Activated T-helper 2 cell treated with anti-CD3 and anti-CD28 coated beads, Interferon-gamma antibody, Interleukin-2, Interleukin-4, amounts not matched to agents 10 μg/mL and 5 μg/mL and 100 μg/mL, durations not matched to agents 14 hours and 24 hours and 36 hours (primary cell): Measurements from ENCODE around the gene CBL. TPM values are rescaled to one million over a fixed set of nuclear protein-coding genes. Genes with fewer than 3 reads are reported as not detected.
"Not testable (repeated sequence)": the region's sequence is repeated elsewhere in the genome, so short reads cannot be mapped to it uniquely, and the experiment has no call there.

ENCODE experiments used
- DNase-seq: peaks from one replicate; pipeline ENCODE4 v3.0.0; 2021; ENCODE audit warnings: low spot score
- H3K27ac Mint-ChIP-seq: one replicate; pipeline ENCODE4 v1.8.0; 2021; ENCODE audit warnings: mixed read lengths
- H3K27me3 Mint-ChIP-seq: one replicate; pipeline ENCODE4 v1.8.0; 2021; ENCODE audit warnings: low read depth, mixed read lengths
- H3K36me3 Mint-ChIP-seq: one replicate; pipeline ENCODE4 v1.8.0; 2021; ENCODE audit warnings: low read depth, mixed read lengths
- H3K4me1 Mint-ChIP-seq: one replicate; pipeline ENCODE4 v1.8.0; 2021; ENCODE audit warnings: low read depth, mixed read lengths
- H3K4me3 Mint-ChIP-seq: one replicate; pipeline ENCODE4 v1.8.0; 2021; ENCODE audit warnings: low read depth, mild to moderate bottlenecking, moderate library complexity, mixed read lengths
- H3K9me3 Mint-ChIP-seq: one replicate; pipeline ENCODE4 v1.8.0; 2021; ENCODE audit warnings: mixed read lengths
- intact Hi-C: fragments of 100-400 bp; cut with micrococcal nuclease; formaldehyde crosslinking; loops from one replicate; pipeline ENCODE4 v1.15.1; 2023
- total RNA-seq: library from RNA; stranded (reverse); gene quantifications from 2 replicates; pipeline ENCODE4 v1.2.3, GENCODE V29; 2022

The CBL gene
- total RNA-seq, 1 donor from 2014 or later, result 38.6 TPM

DNA sequence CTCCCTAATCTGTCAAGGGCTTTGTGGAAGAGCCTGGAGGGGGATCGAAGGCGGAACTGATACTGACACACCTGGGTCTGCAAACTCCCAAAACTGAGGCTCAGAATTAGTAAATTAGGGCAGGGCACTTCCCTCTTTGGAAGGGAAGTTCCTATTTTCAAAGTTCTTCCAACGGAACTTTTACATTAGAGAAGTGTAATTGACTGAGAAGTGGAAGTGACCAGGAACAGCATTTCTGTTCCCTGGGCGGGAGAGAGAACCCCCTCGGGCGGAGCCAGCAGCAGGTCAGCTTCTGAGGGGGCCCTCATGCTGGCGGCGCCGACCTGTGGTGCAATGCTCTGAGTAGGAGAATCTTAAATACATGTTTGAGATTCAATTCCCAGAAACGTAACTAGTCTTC, 1.1 kb upstream of the CBL start:
- no peaks in the 10 kb centered on the region for H3K9me3 Mint-ChIP-seq
- DNase-seq, result no peak
- H3K4me1 Mint-ChIP-seq, result peaks cover 22% of the 10 kb centered on the region
- peak overlapping the region; percentile 84 for H3K4me3 Mint-ChIP-seq
- H3K27me3 Mint-ChIP-seq, result peaks cover 2% of the 10 kb centered on the region
- peaks cover 7% of the 10 kb centered on the region for H3K36me3 Mint-ChIP-seq
- H3K27ac Mint-ChIP-seq, result peak overlapping the region; percentile 94
- intact Hi-C loops, result loop anchor here (1.0 to 5.0 kb wide), 2 partner anchors 79 to 117 kb away; no protein-coding TSS in a partner anchor

DNA sequence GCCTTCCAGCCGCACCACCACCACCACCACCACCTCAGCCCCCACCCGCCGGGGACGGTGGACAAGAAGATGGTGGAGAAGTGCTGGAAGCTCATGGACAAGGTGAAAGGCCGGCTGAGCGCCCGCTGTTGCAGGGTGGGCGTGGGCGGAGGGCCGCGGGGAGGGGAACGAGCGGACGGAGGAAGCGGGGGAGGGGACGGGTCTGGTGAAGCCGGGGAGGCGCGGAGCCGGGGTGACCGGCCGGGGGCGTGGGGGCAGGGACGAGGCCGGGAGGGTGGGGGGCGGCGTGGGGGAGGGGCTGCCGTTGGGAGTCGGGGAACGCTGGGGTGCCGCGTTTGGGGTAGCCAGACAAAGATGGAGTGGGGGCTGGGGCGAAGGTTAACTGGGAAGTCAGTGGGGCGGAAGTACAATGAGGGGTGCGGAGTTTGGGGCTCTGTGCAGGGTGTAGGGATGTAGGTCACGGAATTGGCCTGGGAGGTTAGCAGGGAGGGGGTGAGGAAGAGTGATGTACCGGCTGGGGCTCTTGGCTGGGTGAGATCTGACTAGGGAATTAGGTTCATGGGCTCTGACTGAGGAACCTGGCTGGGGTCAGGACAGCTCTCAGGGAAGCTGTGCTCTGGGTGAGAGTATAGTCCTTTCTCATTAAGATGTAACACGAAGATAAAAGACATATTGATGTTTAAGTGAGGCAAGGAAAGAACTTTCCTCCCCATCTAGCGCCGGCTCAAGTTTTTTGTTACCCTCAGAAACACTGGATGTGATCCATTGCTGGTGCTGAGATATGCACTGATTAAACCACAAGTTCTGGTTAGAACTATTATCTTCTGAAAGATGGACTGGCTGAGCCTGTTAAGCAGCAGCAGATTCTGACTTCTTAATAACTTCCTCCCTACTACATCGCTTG, 624 bp downstream of the CBL start:
- Mint-ChIP-seq H3K9me3 (no peaks in the 10 kb centered on the region), H3K27ac (peak overlapping the region; percentile 87), H3K27me3 (no peaks in the 10 kb centered on the region), H3K4me3 (peak overlapping the region; percentile 93), H3K36me3 (peaks cover 7% of the 10 kb centered on the region), H3K4me1 (peaks cover 22% of the 10 kb centered on the region)
- intact Hi-C loops, result loop anchor here (1.0 to 5.0 kb wide), 7 partner anchors 12 to 188 kb away; partner anchors contain the start of genes RPS25 and TRAPPC4
- peak; percentile 43 for DNase-seq

- Mint-ChIP-seq H3K36me3 (peaks cover 7% of the 10 kb centered on the region), H3K9me3 (no peaks in the 10 kb centered on the region), H3K4me3 (peak overlapping the region; percentile 93), H3K27me3 (no peaks in the 10 kb centered on the region), H3K4me1 (peaks cover 22% of the 10 kb centered on the region), H3K27ac (peak overlapping the region; percentile 87)
- no peak for DNase-seq
- intact Hi-C loops, result loop anchor here (1.0 to 5.0 kb wide), 6 partner anchors 11 to 189 kb away; partner anchors contain the start of genes RPS25 and TRAPPC4
Measured at GRCh38 chr11:119207415-119207960, 1.3 kb downstream of the CBL start.

DNA sequence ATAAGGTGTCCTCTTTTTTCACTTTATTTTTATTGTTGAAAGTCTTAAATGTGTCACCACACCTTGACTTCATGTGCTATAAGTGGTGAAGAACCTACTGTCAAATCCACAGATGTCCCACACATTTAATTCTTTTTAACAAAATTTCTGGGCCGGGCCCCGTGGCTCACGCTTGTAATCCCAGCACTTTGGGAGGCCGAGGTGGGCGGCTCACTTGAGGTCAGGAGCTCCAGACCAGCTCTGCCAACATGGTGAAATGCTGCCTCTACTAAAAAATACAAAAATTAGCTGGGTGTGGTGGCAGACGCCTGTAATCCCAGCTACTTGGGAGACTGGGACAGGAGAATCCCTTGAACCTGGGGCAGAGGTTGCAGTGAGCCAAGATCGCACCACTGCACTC, 3.0 kb downstream of the CBL start:
- Mint-ChIP-seq H3K27ac (no peak overlapping the region), H3K36me3 (peaks cover 10% of the 10 kb centered on the region), H3K9me3 (no peaks in the 10 kb centered on the region), H3K4me3 (no peak overlapping the region), H3K4me1 (peaks cover 25% of the 10 kb centered on the region), H3K27me3 (no peaks in the 10 kb centered on the region)
- no peak for DNase-seq
- intact Hi-C loops, result loop anchor here (5.0 kb wide), 1 partner anchor 113 kb away; no protein-coding TSS in a partner anchor

DNA sequence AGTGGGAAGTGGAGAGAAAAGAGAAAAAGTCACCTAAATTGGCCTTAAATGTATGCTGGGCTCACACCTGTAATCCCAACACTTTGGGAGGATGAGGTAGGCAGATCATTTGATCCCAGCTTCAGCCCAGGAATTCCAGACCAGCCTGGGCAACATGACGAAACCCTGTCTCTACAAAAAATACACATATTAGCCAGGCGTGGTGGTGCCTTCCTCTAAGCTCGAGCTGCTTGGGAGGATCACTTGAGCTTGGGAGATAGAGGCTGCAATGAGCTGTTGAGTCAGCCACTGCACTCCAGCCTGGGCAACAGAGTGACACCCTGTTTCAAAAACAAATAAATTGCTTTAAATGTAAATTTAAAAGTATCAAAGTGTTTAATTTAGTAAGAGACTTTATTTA, 3.9 kb downstream of the CBL start:
- peaks cover 17% of the 10 kb centered on the region for H3K36me3 Mint-ChIP-seq
- no peak for DNase-seq
- H3K27me3 Mint-ChIP-seq, result no peaks in the 10 kb centered on the region
- no peaks in the 10 kb centered on the region for H3K9me3 Mint-ChIP-seq
- H3K27ac Mint-ChIP-seq, result no peak overlapping the region
- no peak overlapping the region for H3K4me3 Mint-ChIP-seq
- intact Hi-C loops, result no loop called here
- peaks cover 27% of the 10 kb centered on the region for H3K4me1 Mint-ChIP-seq

- intact Hi-C loops, result loop anchor here (1.0 to 2.0 kb wide), 3 partner anchors 11 to 44 kb away; no protein-coding TSS in a partner anchor
- Mint-ChIP-seq H3K36me3 (peaks cover 16% of the 10 kb centered on the region), H3K9me3 (no peaks in the 10 kb centered on the region), H3K4me3 (no peak overlapping the region), H3K4me1 (peaks cover 29% of the 10 kb centered on the region), H3K27ac (peak overlapping the region; percentile 69), H3K27me3 (no peaks in the 10 kb centered on the region)
- DNase-seq, result no peak
Measured at GRCh38 chr11:119218141-119218878, 12.2 kb downstream of the CBL start.

DNA sequence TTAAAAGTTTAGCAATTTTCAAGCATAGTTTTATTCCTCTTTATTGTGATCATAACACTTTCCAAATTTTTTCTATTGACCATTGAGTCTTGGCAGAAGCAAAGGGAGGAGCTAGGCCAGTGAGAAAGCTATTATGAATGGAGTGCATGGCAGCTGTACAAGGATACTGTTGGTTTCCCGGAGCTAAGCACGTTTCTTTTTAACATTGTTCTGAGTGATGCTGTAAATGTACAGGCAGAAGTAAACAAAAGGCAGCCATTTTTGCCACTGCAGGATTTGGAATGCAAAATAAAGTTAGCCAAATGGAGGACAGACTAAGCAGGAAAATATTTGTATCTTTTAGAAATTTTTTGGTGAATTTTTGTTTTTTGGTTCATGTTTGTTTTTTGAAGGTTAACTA, 16.2 kb downstream of the CBL start:
- H3K36me3 Mint-ChIP-seq, result peaks cover 20% of the 10 kb centered on the region
- H3K9me3 Mint-ChIP-seq, result no peaks in the 10 kb centered on the region
- no peak for DNase-seq
- H3K4me1 Mint-ChIP-seq, result peaks cover 35% of the 10 kb centered on the region
- H3K27me3 Mint-ChIP-seq, result no peaks in the 10 kb centered on the region
- intact Hi-C loops, result no loop called here
- H3K27ac Mint-ChIP-seq, result peak overlapping the region; percentile 25
- H3K4me3 Mint-ChIP-seq, result no peak overlapping the region

GRCh38 chr11:119222891-119223290, 16.8 kb downstream of the CBL start:
- Mint-ChIP-seq H3K4me3 (no peak overlapping the region), H3K9me3 (no peaks in the 10 kb centered on the region), H3K36me3 (peaks cover 20% of the 10 kb centered on the region), H3K27ac (no peak overlapping the region), H3K4me1 (peaks cover 33% of the 10 kb centered on the region), H3K27me3 (no peaks in the 10 kb centered on the region)
- intact Hi-C loops, result no loop called here
- DNase-seq, result no peak

- Mint-ChIP-seq H3K9me3 (no peaks in the 10 kb centered on the region), H3K27me3 (no peaks in the 10 kb centered on the region), H3K4me1 (peaks cover 31% of the 10 kb centered on the region), H3K27ac (no peak overlapping the region), H3K36me3 (peaks cover 23% of the 10 kb centered on the region), H3K4me3 (no peak overlapping the region)
- intact Hi-C loops, result no loop called here
- no peak for DNase-seq
Measured at GRCh38 chr11:119223856-119224255, 17.7 kb downstream of the CBL start.

- H3K9me3 Mint-ChIP-seq, DNase-seq, intact Hi-C loops, H3K27me3 Mint-ChIP-seq: not testable (repeated sequence)
- Mint-ChIP-seq H3K27ac (peak overlapping the region; percentile 65), H3K4me3 (peak overlapping the region; percentile 50), H3K4me1 (peaks cover 41% of the 10 kb centered on the region), H3K36me3 (peaks cover 37% of the 10 kb centered on the region)
Measured at GRCh38 chr11:119228535-119229287, 22.6 kb downstream of the CBL start.

- Mint-ChIP-seq H3K27ac (peak overlapping the region; percentile 65), H3K36me3 (peaks cover 34% of the 10 kb centered on the region), H3K4me3 (peak overlapping the region; percentile 50), H3K27me3 (no peaks in the 10 kb centered on the region), H3K4me1 (peaks cover 36% of the 10 kb centered on the region), H3K9me3 (no peaks in the 10 kb centered on the region)
- intact Hi-C loops, result no loop called here
- no peak for DNase-seq
Measured at GRCh38 chr11:119229288-119229672, 23.1 kb downstream of the CBL start.

DNA sequence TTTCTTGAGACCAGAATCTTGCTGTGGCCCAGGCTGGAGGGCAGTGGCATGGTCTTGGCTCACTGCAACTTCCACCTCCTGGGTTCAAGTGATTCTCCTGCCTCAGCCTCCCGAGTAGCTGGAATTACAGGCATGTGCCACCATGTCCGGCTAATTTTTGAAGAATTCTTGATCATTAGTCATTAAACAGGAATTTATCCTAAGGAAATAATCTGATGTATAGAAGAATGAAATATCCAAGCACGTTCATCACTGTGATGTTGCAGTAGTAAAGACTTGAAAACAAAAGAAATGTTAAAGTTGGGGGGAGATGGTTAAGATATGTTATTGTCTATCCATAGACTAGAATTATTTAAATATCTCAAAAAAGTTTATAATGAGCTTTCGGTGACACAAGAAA, 23.6 kb downstream of the CBL start:
- Mint-ChIP-seq H3K4me1 (peaks cover 37% of the 10 kb centered on the region), H3K27ac (no peak overlapping the region), H3K27me3 (no peaks in the 10 kb centered on the region), H3K9me3 (no peaks in the 10 kb centered on the region), H3K4me3 (no peak overlapping the region), H3K36me3 (peaks cover 34% of the 10 kb centered on the region)
- intact Hi-C loops, result no loop called here
- no peak for DNase-seq
